WTC11 (cell line): ENCODE measurements around the gene IER2. TPM values are rescaled to one million over a fixed set of nuclear protein-coding genes. Genes with fewer than 3 reads are reported as not detected.

Source experiments
- ATAC-seq: fragments of 200-7000 bp; cut with Tn5 transposase; 2 replicates; pipeline ENCODE4 v1.10.0; 2021; ENCODE audit warnings: mild to moderate bottlenecking, moderate library complexity
- CTCF ChIA-PET: fragments of 300-600 bp; sonication (Branson Sonifier 250); formaldehyde crosslinking; loops from one replicate; lab custom pipeline; 2021; ENCODE audit warnings: antibody characterized with exemption; lab: Charles Lee
- POLR2A ChIA-PET: fragments of 350-600 bp; sonication (Branson Sonifier 250); formaldehyde crosslinking; loops from one replicate; lab custom pipeline; 2021; ENCODE audit warnings: antibody characterized with exemption; lab: Charles Lee
- DNase-seq: peaks from one replicate; pipeline ENCODE4 v3.0.0; 2021; ENCODE audit warnings: low spot score
- H3K27ac Mint-ChIP-seq: 2 replicates; pipeline ENCODE4 v1.8.0; 2021; ENCODE audit warnings: mixed read lengths
- H3K27me3 Mint-ChIP-seq: 2 replicates; pipeline ENCODE4 v1.8.0; 2021; ENCODE audit warnings: low read depth, mild to moderate bottlenecking, moderate library complexity, mixed read lengths
- H3K36me3 Mint-ChIP-seq: 2 replicates; pipeline ENCODE4 v1.8.0; 2021; ENCODE audit warnings: mixed read lengths
- H3K4me1 Mint-ChIP-seq: 2 replicates; pipeline ENCODE4 v1.8.0; 2022; ENCODE audit warnings: mixed read lengths
- H3K4me3 Mint-ChIP-seq: 2 replicates; pipeline ENCODE4 v1.8.0; 2021; ENCODE audit warnings: mild to moderate bottlenecking, moderate library complexity, mixed read lengths
- H3K9me3 Mint-ChIP-seq: 2 replicates; pipeline ENCODE4 v1.8.0; 2021; ENCODE audit warnings: mixed read lengths
- ATF2 ChIP-seq: sonication (generic); formaldehyde crosslinking; IDR thresholded peaks from 2 replicates; pipeline ENCODE4 v1.8.1; 2022; ENCODE audit warnings: low read depth, missing genetic modification reagents, borderline replicate concordance
- ESRRA ChIP-seq: sonication (generic); formaldehyde crosslinking; IDR thresholded peaks from 2 replicates; pipeline ENCODE4 v1.8.1; 2022; ENCODE audit warnings: mild to moderate bottlenecking, missing genetic modification reagents, borderline replicate concordance
- FOXK1 ChIP-seq: sonication (generic); formaldehyde crosslinking; IDR thresholded peaks from 2 replicates; pipeline ENCODE4 v1.8.0; 2022; ENCODE audit warnings: mild to moderate bottlenecking, moderate library complexity, missing genetic modification reagents
- GRHL2 ChIP-seq: fragments of 250-450 bp; sonication (Bioruptor Pico); IDR thresholded peaks from 2 replicates; pipeline ENCODE4 v1.8.0; 2022; ENCODE audit warnings: mild to moderate bottlenecking, moderate library complexity; ENCODE audit not compliant: insufficient replicate concordance, severe bottlenecking
- GTF2I ChIP-seq: fragments of 250-450 bp; sonication (Bioruptor Pico); conservative IDR thresholded peaks from 2 replicates; pipeline ENCODE4 v1.4.0; 2021; ENCODE audit warnings: mild to moderate bottlenecking
- IRF2 ChIP-seq: sonication (generic); formaldehyde crosslinking; IDR thresholded peaks from 2 replicates; pipeline ENCODE4 v1.8.0; 2022; ENCODE audit warnings: low read depth, missing genetic modification reagents, borderline replicate concordance
- JAZF1 ChIP-seq: fragments of 250-450 bp; sonication (Bioruptor Pico); IDR thresholded peaks from 2 replicates; pipeline ENCODE4 v1.9.0; 2021; ENCODE audit warnings: moderate library complexity, mild to moderate bottlenecking, inconsistent platforms
- MXD4 ChIP-seq: fragments of 250-450 bp; sonication (Bioruptor Pico); IDR thresholded peaks from 2 replicates; pipeline ENCODE4 v1.8.0; 2021; ENCODE audit warnings: mild to moderate bottlenecking, moderate library complexity, borderline replicate concordance
- MYBL2 ChIP-seq: sonication (generic); formaldehyde crosslinking; IDR thresholded peaks from 2 replicates; pipeline ENCODE4 v1.8.1; 2023; ENCODE audit warnings: mild to moderate bottlenecking, moderate library complexity, missing genetic modification reagents
- NFE2L1 ChIP-seq: sonication (generic); formaldehyde crosslinking; IDR thresholded peaks from 2 replicates; pipeline ENCODE4 v1.8.1; 2023; ENCODE audit warnings: missing genetic modification reagents
- OVOL2 ChIP-seq: fragments of 250-450 bp; sonication (Bioruptor Pico); IDR thresholded peaks from 2 replicates; pipeline ENCODE4 v1.9.0; 2021; ENCODE audit warnings: mild to moderate bottlenecking, borderline replicate concordance
- PRRX2 ChIP-seq: fragments of 250-450 bp; sonication (Bioruptor Pico); IDR thresholded peaks from 2 replicates; pipeline ENCODE4 v1.8.0; 2021; ENCODE audit warnings: mild to moderate bottlenecking
- SMAD3 ChIP-seq: sonication (generic); formaldehyde crosslinking; IDR thresholded peaks from 2 replicates; pipeline ENCODE4 v1.8.0; 2022; ENCODE audit warnings: missing genetic modification reagents, mild to moderate bottlenecking, borderline replicate concordance
- SMAD4 ChIP-seq: sonication (generic); formaldehyde crosslinking; IDR thresholded peaks from 2 replicates; pipeline ENCODE4 v1.8.0; 2022; ENCODE audit warnings: mild to moderate bottlenecking, missing genetic modification reagents
- TEAD1 ChIP-seq: sonication (generic); formaldehyde crosslinking; IDR thresholded peaks from 2 replicates; pipeline ENCODE4 v1.8.0; 2022; ENCODE audit warnings: mild to moderate bottlenecking, missing genetic modification reagents
- TEAD4 ChIP-seq: sonication (generic); formaldehyde crosslinking; IDR thresholded peaks from 2 replicates; pipeline ENCODE4 v1.8.0; 2022; ENCODE audit warnings: mild to moderate bottlenecking, missing genetic modification reagents
- ZMAT4 ChIP-seq: fragments of 250-450 bp; sonication (Bioruptor Pico); IDR thresholded peaks from 2 replicates; pipeline ENCODE4 v1.9.0; 2021; ENCODE audit warnings: mild to moderate bottlenecking
- ZNF232 ChIP-seq: sonication (generic); formaldehyde crosslinking; IDR thresholded peaks from 2 replicates; pipeline ENCODE4 v1.8.0; 2022; ENCODE audit warnings: mild to moderate bottlenecking, missing genetic modification reagents
- ZNF317 ChIP-seq: sonication (generic); formaldehyde crosslinking; IDR thresholded peaks from 2 replicates; pipeline ENCODE4 v1.8.1; 2023; ENCODE audit warnings: low read depth, mild to moderate bottlenecking, moderate library complexity, missing genetic modification reagents, borderline replicate concordance
- ZNF423 ChIP-seq: fragments of 250-450 bp; sonication (Bioruptor Pico); IDR thresholded peaks from 2 replicates; pipeline ENCODE4 v2.1.2; 2022; ENCODE audit warnings: mild to moderate bottlenecking, moderate library complexity
- total RNA-seq: library from RNA; stranded (reverse); gene quantifications from 3 replicates; pipeline ENCODE4 v1.2.3, GENCODE V29; 2021
- TF ChIP-seq, protein P1 (sequence below): sonication (generic); formaldehyde crosslinking; IDR thresholded peaks from 2 replicates; pipeline ENCODE4 v1.8.1; 2023; ENCODE audit warnings: mild to moderate bottlenecking, moderate library complexity, missing genetic modification reagents
- TF ChIP-seq, protein P2 (sequence below): sonication (generic); formaldehyde crosslinking; IDR thresholded peaks from 2 replicates; pipeline ENCODE4 v1.8.0; 2022; ENCODE audit warnings: mild to moderate bottlenecking, missing genetic modification reagents
- TF ChIP-seq, protein P3 (sequence below): sonication (generic); formaldehyde crosslinking; IDR thresholded peaks from 2 replicates; pipeline ENCODE4 v1.8.1; 2023; ENCODE audit warnings: mild to moderate bottlenecking, missing genetic modification reagents, borderline replicate concordance

IER2 gene
- total RNA-seq, 1 experiment from 2014 or later = 138 TPM

GRCh38 chr19:13110099-13110610 lies 40.1 kb upstream of the IER2 start (continued):
- no peak for TF ChIP-seq OVOL2
- TF ChIP-seq IRF2 = no peak
- TF ChIP-seq NFE2L1 (CRISPR knock-in tag) = no peak
- no peak for TF ChIP-seq ESRRA
- no peak for TF ChIP-seq FOXK1 (CRISPR knock-in tag)
- TF ChIP-seq GTF2I (CRISPR knock-in tag) = no peak
- TF ChIP-seq SMAD4 (CRISPR knock-in tag) = no peak
- TF ChIP-seq ZNF317 (CRISPR knock-in tag) = no peak
- TF ChIP-seq ZNF423 (CRISPR knock-in tag) = no peak
- TF ChIP-seq SMAD3 (CRISPR knock-in tag) = no peak
- TF ChIP-seq, all 79 proteins: peak for 0

DNA sequence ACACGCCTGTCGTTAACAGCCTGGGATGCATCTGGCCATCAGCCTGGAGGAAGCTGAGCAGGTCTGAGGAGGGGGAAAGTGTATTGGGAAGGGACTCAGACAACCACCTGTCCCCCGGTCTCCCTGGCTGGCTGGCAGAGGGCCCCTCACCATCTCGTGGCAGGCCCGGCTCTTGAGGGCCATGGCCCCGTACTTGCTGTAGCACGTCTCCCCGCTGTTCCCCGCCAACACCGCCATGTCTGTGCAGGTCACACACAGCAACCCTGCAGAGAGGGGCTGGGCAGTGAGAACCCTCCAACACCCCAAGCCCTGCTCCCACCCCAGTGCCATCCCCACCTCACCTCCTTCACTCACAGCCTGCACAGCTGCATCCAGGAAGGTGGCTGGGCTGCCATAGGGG lies 37.7 kb upstream of the IER2 start:
- CTCF ChIA-PET = interaction anchor here (1.2 kb wide), 1 partner anchor 135 kb away, joined by 3 read pairs; no protein-coding TSS in a partner anchor

More for the DNA sequence above, 37.7 kb upstream of the IER2 start:
- ATAC-seq (no peak), DNase-seq (no peak)
- no peak overlapping the region for H3K27ac Mint-ChIP-seq
- no peaks in the 10 kb centered on the region for H3K27me3 Mint-ChIP-seq
- H3K4me3 Mint-ChIP-seq = no peak overlapping the region
- H3K9me3 Mint-ChIP-seq = no peaks in the 10 kb centered on the region
- peaks cover 10% of the 10 kb centered on the region for H3K4me1 Mint-ChIP-seq
- POLR2A ChIA-PET = no interaction called here
- H3K36me3 Mint-ChIP-seq = peaks cover 13% of the 10 kb centered on the region
- TF ChIP-seq PRRX2 (CRISPR knock-in tag) (no peak), MYBL2 (CRISPR knock-in tag) (no peak), OVOL2 (no peak), ZNF317 (CRISPR knock-in tag) (no peak), JAZF1 (CRISPR knock-in tag) (no peak), TEAD4 (CRISPR knock-in tag) (no peak), MXD4 (CRISPR knock-in tag) (no peak), SMAD4 (CRISPR knock-in tag) (no peak), GRHL2 (CRISPR knock-in tag) (no peak), ZNF232 (CRISPR knock-in tag) (no peak), ATF2 (CRISPR knock-in tag) (no peak), ZMAT4 (no peak), TEAD1 (CRISPR knock-in tag) (no peak)
- TF ChIP-seq, protein P1, sequence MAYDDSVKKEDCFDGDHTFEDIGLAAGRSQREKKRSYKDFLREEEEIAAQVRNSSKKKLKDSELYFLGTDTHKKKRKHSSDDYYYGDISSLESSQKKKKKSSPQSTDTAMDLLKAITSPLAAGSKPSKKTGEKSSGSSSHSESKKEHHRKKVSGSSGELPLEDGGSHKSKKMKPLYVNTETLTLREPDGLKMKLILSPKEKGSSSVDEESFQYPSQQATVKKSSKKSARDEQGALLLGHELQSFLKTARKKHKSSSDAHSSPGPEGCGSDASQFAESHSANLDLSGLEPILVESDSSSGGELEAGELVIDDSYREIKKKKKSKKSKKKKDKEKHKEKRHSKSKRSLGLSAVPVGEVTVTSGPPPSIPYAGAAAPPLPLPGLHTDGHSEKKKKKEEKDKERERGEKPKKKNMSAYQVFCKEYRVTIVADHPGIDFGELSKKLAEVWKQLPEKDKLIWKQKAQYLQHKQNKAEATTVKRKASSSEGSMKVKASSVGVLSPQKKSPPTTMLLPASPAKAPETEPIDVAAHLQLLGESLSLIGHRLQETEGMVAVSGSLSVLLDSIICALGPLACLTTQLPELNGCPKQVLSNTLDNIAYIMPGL (CRISPR knock-in tag) = no peak
- TF ChIP-seq, protein P2, sequence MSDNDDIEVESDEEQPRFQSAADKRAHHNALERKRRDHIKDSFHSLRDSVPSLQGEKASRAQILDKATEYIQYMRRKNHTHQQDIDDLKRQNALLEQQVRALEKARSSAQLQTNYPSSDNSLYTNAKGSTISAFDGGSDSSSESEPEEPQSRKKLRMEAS (CRISPR knock-in tag) = no peak
- TF ChIP-seq, protein P3, sequence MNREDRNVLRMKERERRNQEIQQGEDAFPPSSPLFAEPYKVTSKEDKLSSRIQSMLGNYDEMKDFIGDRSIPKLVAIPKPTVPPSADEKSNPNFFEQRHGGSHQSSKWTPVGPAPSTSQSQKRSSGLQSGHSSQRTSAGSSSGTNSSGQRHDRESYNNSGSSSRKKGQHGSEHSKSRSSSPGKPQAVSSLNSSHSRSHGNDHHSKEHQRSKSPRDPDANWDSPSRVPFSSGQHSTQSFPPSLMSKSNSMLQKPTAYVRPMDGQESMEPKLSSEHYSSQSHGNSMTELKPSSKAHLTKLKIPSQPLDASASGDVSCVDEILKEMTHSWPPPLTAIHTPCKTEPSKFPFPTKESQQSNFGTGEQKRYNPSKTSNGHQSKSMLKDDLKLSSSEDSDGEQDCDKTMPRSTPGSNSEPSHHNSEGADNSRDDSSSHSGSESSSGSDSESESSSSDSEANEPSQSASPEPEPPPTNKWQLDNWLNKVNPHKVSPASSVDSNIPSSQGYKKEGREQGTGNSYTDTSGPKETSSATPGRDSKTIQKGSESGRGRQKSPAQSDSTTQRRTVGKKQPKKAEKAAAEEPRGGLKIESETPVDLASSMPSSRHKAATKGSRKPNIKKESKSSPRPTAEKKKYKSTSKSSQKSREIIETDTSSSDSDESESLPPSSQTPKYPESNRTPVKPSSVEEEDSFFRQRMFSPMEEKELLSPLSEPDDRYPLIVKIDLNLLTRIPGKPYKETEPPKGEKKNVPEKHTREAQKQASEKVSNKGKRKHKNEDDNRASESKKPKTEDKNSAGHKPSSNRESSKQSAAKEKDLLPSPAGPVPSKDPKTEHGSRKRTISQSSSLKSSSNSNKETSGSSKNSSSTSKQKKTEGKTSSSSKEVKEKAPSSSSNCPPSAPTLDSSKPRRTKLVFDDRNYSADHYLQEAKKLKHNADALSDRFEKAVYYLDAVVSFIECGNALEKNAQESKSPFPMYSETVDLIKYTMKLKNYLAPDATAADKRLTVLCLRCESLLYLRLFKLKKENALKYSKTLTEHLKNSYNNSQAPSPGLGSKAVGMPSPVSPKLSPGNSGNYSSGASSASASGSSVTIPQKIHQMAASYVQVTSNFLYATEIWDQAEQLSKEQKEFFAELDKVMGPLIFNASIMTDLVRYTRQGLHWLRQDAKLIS (CRISPR knock-in tag) = no peak
